ENCODE results near the gene C2orf78. TPM values are rescaled to one million over a fixed set of nuclear protein-coding genes. Genes with fewer than 3 reads are reported as not detected.

The C2orf78 gene
- total RNA-seq, 4 donors from 2014 or later: not detected

GRCh38 chr2:73859721-73860586 lies 76.0 kb downstream of the C2orf78 start:
- H3K36me3 ChIP-seq: peaks cover 82% of the 10 kb centered on the region

GRCh38 chr2:73862987-73863386 lies 79.0 kb downstream of the C2orf78 start:
- H3K9me3 ChIP-seq: no peaks in the 10 kb centered on the region
- 83% methylated on average over 2 of the region's 2 CpGs for WGBS
- no peak for DNase-seq (ENCODE audit: low spot score in 2 of 2)
- H3K4me3 ChIP-seq: no peak overlapping the region
- peaks cover 75% of the 10 kb centered on the region for H3K36me3 ChIP-seq
- no peak overlapping the region for H3K27ac ChIP-seq
- no peaks in the 10 kb centered on the region for H3K27me3 ChIP-seq
- TF ChIP-seq POLR2A (IDR thresholded peaks at IDR 0.05) (no peak), EP300 (IDR thresholded peaks at IDR 0.05) (no peak), CTCF (IDR thresholded peaks at IDR 0.05) (no peak), POLR2AphosphoS5 (IDR thresholded peaks at IDR 0.05) (no peak)
- no peaks in the 10 kb centered on the region for H3K4me1 ChIP-seq

More at GRCh38 chr2:73859721-73860586, 76.0 kb downstream of the C2orf78 start:
- DNase-seq (ENCODE audit: low spot score in 2 of 2): no peak
- WGBS: 94% methylated on average over 6 of the region's 6 CpGs
- H3K4me3 ChIP-seq: no peak overlapping the region
- TF ChIP-seq CTCF (IDR thresholded peaks at IDR 0.05) (no peak), POLR2A (IDR thresholded peaks at IDR 0.05) (no peak), EP300 (IDR thresholded peaks at IDR 0.05) (no peak)
- H3K27ac ChIP-seq: no peak overlapping the region
- H3K9me3 ChIP-seq: no peaks in the 10 kb centered on the region
- no peaks in the 10 kb centered on the region for H3K27me3 ChIP-seq
- no peaks in the 10 kb centered on the region for H3K4me1 ChIP-seq

Other genes starting within 250 kb of the C2orf78 start
- gene NAT8, start 141.8 kb upstream of the C2orf78 start, total RNA-seq: not detected
- gene TPRKB, start 46.8 kb upstream of the C2orf78 start, total RNA-seq: 10 to 100 TPM; 19.2 to 32.2 (median 29.0) TPM
- 10 to 100 TPM; 45.6 to 59.1 (median 57.0) TPM for gene DUSP11, start 4.1 kb upstream of the C2orf78 start, total RNA-seq
- 10 to 100 TPM; 29.0 to 45.0 (median 33.5) TPM for gene STAMBP, start 44.8 kb downstream of the C2orf78 start, total RNA-seq
- 10 to 100 TPM in 3 of 4 donors, 1 to 10 TPM in 1; 9.4 to 43.5 (median 20.7) TPM for gene ACTG2, start 108.8 kb downstream of the C2orf78 start, total RNA-seq
- gene DGUOK, start 142.7 kb downstream of the C2orf78 start, total RNA-seq: 10 to 100 TPM; 26.2 to 74.9 (median 48.1) TPM
- gene TET3, start 200.7 kb downstream of the C2orf78 start, total RNA-seq: 10 to 100 TPM; 53.6 to 75.3 (median 58.4) TPM